Measurements from ENCODE around the gene FAM124A.

The FAM124A gene

GRCh38 chr13:51191743-51192142, 30.5 kb upstream of the FAM124A start:
- H3K27ac ChIP-seq: no peak overlapping the region
- TF ChIP-seq CTCF (IDR thresholded peaks at IDR 0.05): no peak
- no peak overlapping the region for H2AFZ ChIP-seq
- no peaks in the 10 kb centered on the region for H3K9me3 ChIP-seq (ENCODE audit: control insufficient read depth, low read length)
- no peaks in the 10 kb centered on the region for H3K79me2 ChIP-seq
- no peaks in the 10 kb centered on the region for H3K4me1 ChIP-seq
- no peaks in the 10 kb centered on the region for H3K27me3 ChIP-seq (ENCODE audit: control insufficient read depth, insufficient read depth, low read length)
- no peaks in the 10 kb centered on the region for H3K36me3 ChIP-seq (ENCODE audit: control insufficient read depth, insufficient read depth, low read length)
- H3K4me3 ChIP-seq (ENCODE audit: low read depth, low read length): no peak overlapping the region
- H3K9ac ChIP-seq: no peak overlapping the region
- H3K4me2 ChIP-seq (ENCODE audit: low read length): no peak overlapping the region

- Histone ChIP-seq H3K9me3 (ENCODE audit: control insufficient read depth, low read length) (no peaks in the 10 kb centered on the region), H3K79me2 (no peaks in the 10 kb centered on the region), H3K9ac (no peak overlapping the region), H2AFZ (no peak overlapping the region), H3K27me3 (ENCODE audit: control insufficient read depth, insufficient read depth, low read length) (no peaks in the 10 kb centered on the region), H3K4me1 (no peaks in the 10 kb centered on the region), H3K4me3 (ENCODE audit: low read depth, low read length) (no peak overlapping the region), H3K36me3 (ENCODE audit: control insufficient read depth, insufficient read depth, low read length) (no peaks in the 10 kb centered on the region), H3K27ac (no peak overlapping the region), H3K4me2 (ENCODE audit: low read length) (no peak overlapping the region)
- TF ChIP-seq CTCF (IDR thresholded peaks at IDR 0.05): no peak
Observed at GRCh38 chr13:51192348-51192747, 29.9 kb upstream of the FAM124A start.

GRCh38 chr13:51193387-51193786, 28.8 kb upstream of the FAM124A start:
- no peak overlapping the region for H3K9ac ChIP-seq
- H3K36me3 ChIP-seq (ENCODE audit: control insufficient read depth, insufficient read depth, low read length): no peaks in the 10 kb centered on the region
- H3K79me2 ChIP-seq: no peaks in the 10 kb centered on the region
- no peak overlapping the region for H3K27ac ChIP-seq
- H2AFZ ChIP-seq: no peak overlapping the region
- TF ChIP-seq CTCF (IDR thresholded peaks at IDR 0.05): no peak
- no peak overlapping the region for H3K4me3 ChIP-seq (ENCODE audit: low read depth, low read length)
- no peaks in the 10 kb centered on the region for H3K4me1 ChIP-seq
- H3K9me3 ChIP-seq (ENCODE audit: control insufficient read depth, low read length): no peaks in the 10 kb centered on the region
- no peak overlapping the region for H3K4me2 ChIP-seq (ENCODE audit: low read length)
- no peaks in the 10 kb centered on the region for H3K27me3 ChIP-seq (ENCODE audit: control insufficient read depth, insufficient read depth, low read length)

- no peak overlapping the region for H3K4me2 ChIP-seq (ENCODE audit: low read length)
- no peak overlapping the region for H2AFZ ChIP-seq
- H3K9me3 ChIP-seq (ENCODE audit: control insufficient read depth, low read length): no peaks in the 10 kb centered on the region
- H3K4me1 ChIP-seq: no peaks in the 10 kb centered on the region
- H3K4me3 ChIP-seq (ENCODE audit: low read depth, low read length): no peak overlapping the region
- no peak for TF ChIP-seq CTCF (IDR thresholded peaks at IDR 0.05)
- no peak overlapping the region for H3K27ac ChIP-seq
- H3K9ac ChIP-seq: no peak overlapping the region
- no peaks in the 10 kb centered on the region for H3K79me2 ChIP-seq
- no peaks in the 10 kb centered on the region for H3K36me3 ChIP-seq (ENCODE audit: control insufficient read depth, insufficient read depth, low read length)
- H3K27me3 ChIP-seq (ENCODE audit: control insufficient read depth, insufficient read depth, low read length): no peaks in the 10 kb centered on the region
Observed at GRCh38 chr13:51194942-51195341, 27.3 kb upstream of the FAM124A start.

GRCh38 chr13:51201886-51202285, 20.3 kb upstream of the FAM124A start:
- Histone ChIP-seq H3K27ac (no peak overlapping the region), H3K79me2 (no peaks in the 10 kb centered on the region), H3K9ac (no peak overlapping the region), H2AFZ (no peak overlapping the region), H3K4me2 (ENCODE audit: low read length) (no peak overlapping the region), H3K27me3 (ENCODE audit: control insufficient read depth, insufficient read depth, low read length) (no peaks in the 10 kb centered on the region), H3K36me3 (ENCODE audit: control insufficient read depth, insufficient read depth, low read length) (no peaks in the 10 kb centered on the region), H3K9me3 (ENCODE audit: control insufficient read depth, low read length) (no peaks in the 10 kb centered on the region), H3K4me1 (no peaks in the 10 kb centered on the region), H3K4me3 (ENCODE audit: low read depth, low read length) (no peak overlapping the region)
- no peak for TF ChIP-seq CTCF (IDR thresholded peaks at IDR 0.05)
